HepG2 (cell line): ENCODE data around the gene CACNG4. TPM values are rescaled to one million over a fixed set of nuclear protein-coding genes. Genes with fewer than 3 reads are reported as not detected.

Source experiments
- CHCHD3 ChIP-seq: sonication (generic); formaldehyde crosslinking; IDR thresholded peaks from 2 replicates; pipeline ENCODE4 v1.8.0; 2022; ENCODE audit warnings: mild to moderate bottlenecking, missing genetic modification reagents, moderate library complexity
- EZH2 ChIP-seq: conservative IDR thresholded peaks from 2 replicates; pipeline ENCODE4 v1.6.1; 2012; ENCODE audit warnings: mild to moderate bottlenecking, low read depth, low read length, moderate library complexity
- HNRNPK ChIP-seq: fragments of 200-400 bp; formaldehyde crosslinking; IDR thresholded peaks from 2 replicates; pipeline ENCODE4 v1.6.1; 2018; ENCODE audit warnings: low read length, low read depth, moderate library complexity, mild to moderate bottlenecking; ENCODE audit not compliant: poor library complexity, severe bottlenecking
- HOXA9 ChIP-seq: sonication (generic); formaldehyde crosslinking; IDR thresholded peaks from 2 replicates; pipeline ENCODE4 v1.8.1; 2022; ENCODE audit warnings: missing genetic modification reagents, mild to moderate bottlenecking, moderate library complexity, borderline replicate concordance
- MTF2 ChIP-seq: sonication (generic); formaldehyde crosslinking; IDR thresholded peaks from 2 replicates; pipeline ENCODE4 v1.5.0; 2020; ENCODE audit warnings: missing genetic modification reagents, borderline replicate concordance
- NR2F2 ChIP-seq: IDR thresholded peaks from 2 replicates; pipeline ENCODE4 v1.6.1; 2012; ENCODE audit warnings: low read depth, inconsistent platforms, borderline replicate concordance
- ONECUT2 ChIP-seq: sonication (generic); formaldehyde crosslinking; IDR thresholded peaks from 2 replicates; pipeline ENCODE4 v1.4.0; 2020; ENCODE audit warnings: missing genetic modification reagents
- PAX8 ChIP-seq: sonication (generic); formaldehyde crosslinking; IDR thresholded peaks from 2 replicates; pipeline ENCODE4 v1.8.0; 2022; ENCODE audit warnings: mild to moderate bottlenecking, missing genetic modification reagents, borderline replicate concordance
- REPIN1 ChIP-seq: sonication (generic); formaldehyde crosslinking; IDR thresholded peaks from 2 replicates; pipeline ENCODE4 v1.8.0; 2022; ENCODE audit warnings: missing genetic modification reagents, low read depth, mild to moderate bottlenecking, borderline replicate concordance
- SIN3B ChIP-seq: fragments of 150-350 bp; IDR thresholded peaks from 2 replicates; pipeline ENCODE4 v1.6.1; 2014; ENCODE audit warnings: low read length
- ZNF792 ChIP-seq: IDR thresholded peaks from 2 replicates; pipeline ENCODE4 v1.6.1; 2016
- ZSCAN29 ChIP-seq: sonication (generic); formaldehyde crosslinking; conservative IDR thresholded peaks from 2 replicates; pipeline ENCODE4 v1.4.0; 2020; ENCODE audit warnings: mild to moderate bottlenecking, missing genetic modification reagents
- polyA plus RNA-seq, 8 experiments: library from polyadenylated mRNA; depleted of rRNA in 3 of 8; stranded (reverse) in 7 of 8; unstranded in 1 of 8; fragments of >200 nt; fragmentation: Illumina TruSeq in 4 of 8; extraction: Trizol in 4 of 8; gene quantifications; 2 replicates each; pipeline versions ENCODE4 v1.2.1 to v1.2.3, GENCODE V29; 2011 to 2016; ENCODE audit warnings: low read depth in 4 of 8, missing spikeins in 1 of 8, mixed read lengths in 1 of 8; ENCODE audit not compliant: insufficient read depth in 1 of 8
- total RNA-seq, 5 experiments: library from RNA; depleted of rRNA; stranded (reverse); fragments of >200 nt; fragmentation: Illumina TruSeq; extraction: Trizol; gene quantifications; 2 replicates each; pipeline ENCODE4 v1.2.3, GENCODE V29; 2016; ENCODE audit warnings: low read depth in 1 of 5
- TF ChIP-seq, protein P1 (sequence below): sonication (generic); formaldehyde crosslinking; IDR thresholded peaks from 2 replicates; pipeline ENCODE4 v1.5.0; 2020; ENCODE audit warnings: missing genetic modification reagents
- TF ChIP-seq, protein P2 (sequence below): sonication (generic); formaldehyde crosslinking; IDR thresholded peaks from 2 replicates; pipeline ENCODE4 v1.4.0; 2020; ENCODE audit warnings: low read depth, missing genetic modification reagents
- TF ChIP-seq, protein P3 (sequence below), 2 experiments: sonication (generic) in 1 of 2; formaldehyde crosslinking in 1 of 2; IDR thresholded peaks; 2 replicates each; pipeline versions ENCODE4 v1.4.0 to v1.6.1; 2016 to 2020; ENCODE audit warnings: borderline replicate concordance in 1 of 2, low read depth in 1 of 2, mild to moderate bottlenecking in 1 of 2, missing genetic modification reagents in 1 of 2
- TF ChIP-seq, protein P4 (sequence below): sonication (generic); formaldehyde crosslinking; IDR thresholded peaks from 2 replicates; pipeline ENCODE4 v1.4.0; 2020; ENCODE audit warnings: missing genetic modification reagents, mild to moderate bottlenecking, borderline replicate concordance

The CACNG4 gene
- total and polyA plus RNA-seq, 2 of the 13 experiments (the other 11 are each of a cell fraction or from before 2014, with no cell fraction given) = 0.09 TPM

DNA sequence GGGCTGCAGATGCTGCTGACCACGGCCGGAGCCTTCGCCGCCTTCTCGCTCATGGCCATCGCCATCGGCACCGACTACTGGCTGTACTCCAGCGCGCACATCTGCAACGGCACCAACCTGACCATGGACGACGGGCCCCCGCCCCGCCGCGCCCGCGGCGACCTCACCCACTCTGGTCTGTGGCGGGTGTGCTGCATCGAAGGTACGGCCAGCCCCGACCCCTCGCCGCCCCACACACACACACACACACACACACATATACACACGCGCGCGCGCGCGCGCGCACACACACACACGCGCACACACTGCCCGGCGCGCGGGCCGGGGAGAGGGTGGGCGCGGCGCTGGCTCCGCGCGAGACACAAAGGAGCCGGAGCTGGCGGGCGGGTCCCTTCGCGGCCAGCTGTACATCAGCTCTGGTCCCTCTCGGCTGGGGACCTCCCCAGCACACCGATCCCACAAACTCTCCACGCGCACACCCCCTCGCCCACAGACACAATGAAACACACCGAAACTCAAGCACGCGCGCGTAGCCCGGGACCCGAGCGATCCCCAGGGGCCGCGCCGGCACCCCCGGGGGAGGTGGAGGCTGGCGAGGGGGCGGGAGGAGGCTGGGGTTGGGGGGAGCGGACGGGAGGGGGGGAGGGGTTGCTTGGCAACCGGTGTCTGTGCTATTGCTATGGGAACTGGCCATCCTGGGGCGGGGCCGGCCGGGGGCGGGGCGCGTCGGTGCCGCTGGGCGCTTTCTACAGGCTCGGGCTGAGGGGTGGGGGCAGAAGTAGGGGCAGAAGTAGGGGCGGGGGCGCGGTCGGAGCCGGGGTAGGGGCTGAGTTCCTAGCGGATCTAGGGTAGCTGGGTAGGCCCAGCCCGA lies 658 bp downstream of the CACNG4 start (continued):
- TF ChIP-seq, protein P1, sequence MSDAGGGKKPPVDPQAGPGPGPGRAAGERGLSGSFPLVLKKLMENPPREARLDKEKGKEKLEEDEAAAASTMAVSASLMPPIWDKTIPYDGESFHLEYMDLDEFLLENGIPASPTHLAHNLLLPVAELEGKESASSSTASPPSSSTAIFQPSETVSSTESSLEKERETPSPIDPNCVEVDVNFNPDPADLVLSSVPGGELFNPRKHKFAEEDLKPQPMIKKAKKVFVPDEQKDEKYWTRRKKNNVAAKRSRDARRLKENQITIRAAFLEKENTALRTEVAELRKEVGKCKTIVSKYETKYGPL (CRISPR knock-in tag) = no peak
- TF ChIP-seq ZSCAN29 (CRISPR knock-in tag) = no peak
- no peak for TF ChIP-seq PAX8 (CRISPR knock-in tag)
- TF ChIP-seq, protein P2, sequence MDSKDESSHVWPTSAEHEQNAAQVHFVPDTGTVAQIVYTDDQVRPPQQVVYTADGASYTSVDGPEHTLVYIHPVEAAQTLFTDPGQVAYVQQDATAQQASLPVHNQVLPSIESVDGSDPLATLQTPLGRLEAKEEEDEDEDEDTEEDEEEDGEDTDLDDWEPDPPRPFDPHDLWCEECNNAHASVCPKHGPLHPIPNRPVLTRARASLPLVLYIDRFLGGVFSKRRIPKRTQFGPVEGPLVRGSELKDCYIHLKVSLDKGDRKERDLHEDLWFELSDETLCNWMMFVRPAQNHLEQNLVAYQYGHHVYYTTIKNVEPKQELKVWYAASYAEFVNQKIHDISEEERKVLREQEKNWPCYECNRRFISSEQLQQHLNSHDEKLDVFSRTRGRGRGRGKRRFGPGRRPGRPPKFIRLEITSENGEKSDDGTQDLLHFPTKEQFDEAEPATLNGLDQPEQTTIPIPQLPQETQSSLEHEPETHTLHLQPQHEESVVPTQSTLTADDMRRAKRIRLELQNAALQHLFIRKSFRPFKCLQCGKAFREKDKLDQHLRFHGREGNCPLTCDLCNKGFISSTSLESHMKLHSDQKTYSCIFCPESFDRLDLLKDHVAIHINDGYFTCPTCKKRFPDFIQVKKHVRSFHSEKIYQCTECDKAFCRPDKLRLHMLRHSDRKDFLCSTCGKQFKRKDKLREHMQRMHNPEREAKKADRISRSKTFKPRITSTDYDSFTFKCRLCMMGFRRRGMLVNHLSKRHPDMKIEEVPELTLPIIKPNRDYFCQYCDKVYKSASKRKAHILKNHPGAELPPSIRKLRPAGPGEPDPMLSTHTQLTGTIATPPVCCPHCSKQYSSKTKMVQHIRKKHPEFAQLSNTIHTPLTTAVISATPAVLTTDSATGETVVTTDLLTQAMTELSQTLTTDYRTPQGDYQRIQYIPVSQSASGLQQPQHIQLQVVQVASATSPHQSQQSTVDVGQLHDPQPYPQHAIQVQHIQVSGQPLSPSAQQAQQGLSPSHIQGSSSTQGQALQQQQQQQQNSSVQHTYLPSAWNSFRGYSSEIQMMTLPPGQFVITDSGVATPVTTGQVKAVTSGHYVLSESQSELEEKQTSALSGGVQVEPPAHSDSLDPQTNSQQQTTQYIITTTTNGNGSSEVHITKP (CRISPR knock-in tag) = no peak
- TF ChIP-seq NR2F2 = no peak
- TF ChIP-seq, protein P3, sequence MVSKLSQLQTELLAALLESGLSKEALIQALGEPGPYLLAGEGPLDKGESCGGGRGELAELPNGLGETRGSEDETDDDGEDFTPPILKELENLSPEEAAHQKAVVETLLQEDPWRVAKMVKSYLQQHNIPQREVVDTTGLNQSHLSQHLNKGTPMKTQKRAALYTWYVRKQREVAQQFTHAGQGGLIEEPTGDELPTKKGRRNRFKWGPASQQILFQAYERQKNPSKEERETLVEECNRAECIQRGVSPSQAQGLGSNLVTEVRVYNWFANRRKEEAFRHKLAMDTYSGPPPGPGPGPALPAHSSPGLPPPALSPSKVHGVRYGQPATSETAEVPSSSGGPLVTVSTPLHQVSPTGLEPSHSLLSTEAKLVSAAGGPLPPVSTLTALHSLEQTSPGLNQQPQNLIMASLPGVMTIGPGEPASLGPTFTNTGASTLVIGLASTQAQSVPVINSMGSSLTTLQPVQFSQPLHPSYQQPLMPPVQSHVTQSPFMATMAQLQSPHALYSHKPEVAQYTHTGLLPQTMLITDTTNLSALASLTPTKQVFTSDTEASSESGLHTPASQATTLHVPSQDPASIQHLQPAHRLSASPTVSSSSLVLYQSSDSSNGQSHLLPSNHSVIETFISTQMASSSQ (IDR thresholded peaks at IDR 0.05; ENCODE audit: low read depth) = no peak
- TF ChIP-seq, protein P3 (CRISPR knock-in tag; IDR thresholded peaks at IDR 0.05; ENCODE audit: borderline replicate concordance) = no peak
- TF ChIP-seq MTF2 (CRISPR knock-in tag) = peak; percentile 83
- TF ChIP-seq ZNF792 (CRISPR knock-in tag) = no peak
- peak; percentile 80 for TF ChIP-seq EZH2
- TF ChIP-seq ONECUT2 (CRISPR knock-in tag) = no peak
- no peak for TF ChIP-seq REPIN1 (CRISPR knock-in tag)
- TF ChIP-seq CHCHD3 = no peak
- TF ChIP-seq, protein P4, sequence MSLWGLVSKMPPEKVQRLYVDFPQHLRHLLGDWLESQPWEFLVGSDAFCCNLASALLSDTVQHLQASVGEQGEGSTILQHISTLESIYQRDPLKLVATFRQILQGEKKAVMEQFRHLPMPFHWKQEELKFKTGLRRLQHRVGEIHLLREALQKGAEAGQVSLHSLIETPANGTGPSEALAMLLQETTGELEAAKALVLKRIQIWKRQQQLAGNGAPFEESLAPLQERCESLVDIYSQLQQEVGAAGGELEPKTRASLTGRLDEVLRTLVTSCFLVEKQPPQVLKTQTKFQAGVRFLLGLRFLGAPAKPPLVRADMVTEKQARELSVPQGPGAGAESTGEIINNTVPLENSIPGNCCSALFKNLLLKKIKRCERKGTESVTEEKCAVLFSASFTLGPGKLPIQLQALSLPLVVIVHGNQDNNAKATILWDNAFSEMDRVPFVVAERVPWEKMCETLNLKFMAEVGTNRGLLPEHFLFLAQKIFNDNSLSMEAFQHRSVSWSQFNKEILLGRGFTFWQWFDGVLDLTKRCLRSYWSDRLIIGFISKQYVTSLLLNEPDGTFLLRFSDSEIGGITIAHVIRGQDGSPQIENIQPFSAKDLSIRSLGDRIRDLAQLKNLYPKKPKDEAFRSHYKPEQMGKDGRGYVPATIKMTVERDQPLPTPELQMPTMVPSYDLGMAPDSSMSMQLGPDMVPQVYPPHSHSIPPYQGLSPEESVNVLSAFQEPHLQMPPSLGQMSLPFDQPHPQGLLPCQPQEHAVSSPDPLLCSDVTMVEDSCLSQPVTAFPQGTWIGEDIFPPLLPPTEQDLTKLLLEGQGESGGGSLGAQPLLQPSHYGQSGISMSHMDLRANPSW (CRISPR knock-in tag) = no peak
- peak; percentile 22 for TF ChIP-seq HNRNPK
- no peak for TF ChIP-seq HOXA9 (CRISPR knock-in tag)
- no peak for TF ChIP-seq SIN3B
